A549 (cell line): Measurements from ENCODE around the gene GLYAT. TPM values are rescaled to one million over a fixed set of nuclear protein-coding genes. Genes with fewer than 3 reads are reported as not detected.

Experiments used
- ATAC-seq, 2 experiments: fragments of 200-7000 bp in 1 of 2; fragments of >200 bp in 1 of 2; cut with Nextera tagmentation in 1 of 2; cut with Tn5 transposase in 1 of 2; 3 replicates each; pipeline versions ENCODE4 v1.8.0 to v1.9.1; 2018 to 2020; ENCODE audit warnings: mild to moderate bottlenecking in 1 of 2, moderate library complexity in 1 of 2
- CTCF ChIA-PET: fragments of 300-600 bp; sonication (Branson Sonifier 250); formaldehyde crosslinking; extraction: SDS; loops from one replicate; lab custom pipeline; 2021; ENCODE audit warnings: antibody characterized with exemption, inconsistent platforms; lab: Yijun Ruan, JAX
- POLR2A ChIA-PET: fragments of 350-600 bp; formaldehyde crosslinking; extraction: SDS; loops from one replicate; lab custom pipeline; 2021; ENCODE audit warnings: antibody characterized with exemption, inconsistent platforms; lab: Yijun Ruan, JAX
- DNase-seq, 2 experiments: peaks; one replicate each; pipeline versions ENCODE4 v3.0.0 to v3.0.0-alpha.2; 2011 to 2016; ENCODE audit warnings: low read depth in 1 of 2, low spot score in 1 of 2
- FAIRE-seq: peaks from 2 replicates; lab custom pipeline; 2011; peaks lifted over from hg19 to GRCh38; lab: Jason Lieb, UNC
- H3K27ac ChIP-seq, 2 experiments: fragments of >200 bp; sonication (Bioruptor Twin); formaldehyde crosslinking; 3 replicates each; pipeline ENCODE4 v1.5.1; 2016 to 2017
- H3K4me1 ChIP-seq: fragments of >200 bp; sonication (Bioruptor Twin); formaldehyde crosslinking; 3 replicates; pipeline ENCODE4 v1.6.1; 2016
- H3K4me2 ChIP-seq: fragments of >200 bp; sonication (Bioruptor Twin); formaldehyde crosslinking; 3 replicates; pipeline ENCODE4 v1.6.1; 2016
- H3K4me3 ChIP-seq: fragments of >200 bp; sonication (Bioruptor Twin); formaldehyde crosslinking; 3 replicates; pipeline ENCODE4 v1.5.1; 2016
- H3K9me3 ChIP-seq: fragments of >200 bp; sonication (Bioruptor Twin); formaldehyde crosslinking; 3 replicates; pipeline ENCODE4 v1.6.1; 2016
- CBX2 ChIP-seq: fragments of 200-600 bp; sonication (generic); IDR thresholded peaks from 2 replicates; pipeline ENCODE4 v1.6.1; 2016; ENCODE audit warnings: low read depth, mild to moderate bottlenecking, borderline replicate concordance
- EHMT2 ChIP-seq: fragments of 200-600 bp; sonication (generic); IDR thresholded peaks from 2 replicates; pipeline ENCODE4 v1.6.1; 2016; ENCODE audit warnings: antibody characterized with exemption, low read depth, mild to moderate bottlenecking, moderate library complexity
- EP300 ChIP-seq, 2 experiments: fragments of >200 bp; sonication (Bioruptor Twin); formaldehyde crosslinking; IDR thresholded peaks; 2 replicates in 1 of 2; 3 replicates in 1 of 2; pipeline ENCODE4 v1.6.1; 2016 to 2017
- ESRRA ChIP-seq: fragments of 150-350 bp; IDR thresholded peaks from 2 replicates; pipeline ENCODE4 v1.6.1; 2014; ENCODE audit warnings: mild to moderate bottlenecking, low read length, borderline replicate concordance
- FOSB ChIP-seq: fragments of 250-450 bp; sonication (Bioruptor Pico); IDR thresholded peaks from 2 replicates; pipeline ENCODE4 v1.5.0; 2020; ENCODE audit warnings: mild to moderate bottlenecking, moderate library complexity
- FOSL2 ChIP-seq, 2 experiments: fragments of 450-650 bp in 1 of 2; fragments of >200 bp in 1 of 2; sonication (Bioruptor Twin) in 1 of 2; formaldehyde crosslinking; IDR thresholded peaks; 2 replicates each; pipeline versions ENCODE4 v1.5.0 to v1.6.1; 2016 to 2020; ENCODE audit warnings: mild to moderate bottlenecking in 1 of 2, moderate library complexity in 1 of 2
- GATA3 ChIP-seq: IDR thresholded peaks from 2 replicates; pipeline ENCODE4 v1.6.1; 2012; ENCODE audit warnings: borderline replicate concordance
- HEYL ChIP-seq: fragments of 250-450 bp; sonication (Bioruptor Pico); IDR thresholded peaks from 2 replicates; pipeline ENCODE4 v1.8.0; 2021; ENCODE audit warnings: mild to moderate bottlenecking, moderate library complexity
- HOXA7 ChIP-seq: fragments of 250-450 bp; sonication (Bioruptor Pico); IDR thresholded peaks from 2 replicates; pipeline ENCODE4 v1.5.0; 2020; ENCODE audit warnings: mild to moderate bottlenecking, moderate library complexity
- HOXB5 ChIP-seq: fragments of 250-450 bp; sonication (Bioruptor Pico); IDR thresholded peaks from 2 replicates; pipeline ENCODE4 v1.5.0; 2020; ENCODE audit warnings: mild to moderate bottlenecking, moderate library complexity
- JUNB ChIP-seq: fragments of >200 bp; sonication (Bioruptor Twin); formaldehyde crosslinking; IDR thresholded peaks from 2 replicates; pipeline ENCODE4 v1.6.1; 2016
- KDM1A ChIP-seq: fragments of 200-600 bp; sonication (generic); IDR thresholded peaks from 2 replicates; pipeline ENCODE4 v1.6.1; 2016; ENCODE audit warnings: low read depth, mild to moderate bottlenecking
- MAFK ChIP-seq: fragments of 450-650 bp; IDR thresholded peaks from 2 replicates; pipeline ENCODE4 v1.6.1; 2014; ENCODE audit not compliant: partially characterized antibody
- MYC ChIP-seq: IDR thresholded peaks from 2 replicates; pipeline ENCODE4 v1.6.1; 2012; ENCODE audit warnings: mild to moderate bottlenecking, inconsistent platforms, low read length, improper control_type of control experiment, borderline replicate concordance
- NPAS2 ChIP-seq: fragments of 250-450 bp; sonication (Bioruptor Pico); IDR thresholded peaks from 2 replicates; pipeline ENCODE4 v1.8.0; 2022; ENCODE audit warnings: mild to moderate bottlenecking, moderate library complexity, borderline replicate concordance
- RARB ChIP-seq: fragments of 250-450 bp; sonication (Bioruptor Pico); IDR thresholded peaks from 2 replicates; pipeline ENCODE4 v1.8.0; 2021; ENCODE audit warnings: mild to moderate bottlenecking, moderate library complexity
- RNF2 ChIP-seq: fragments of 200-600 bp; sonication (generic); IDR thresholded peaks from 2 replicates; pipeline ENCODE4 v1.6.1; 2016; ENCODE audit warnings: low read depth, mild to moderate bottlenecking, antibody characterized with exemption, moderate library complexity, borderline replicate concordance
- SMC3 ChIP-seq: fragments of >200 bp; sonication (Bioruptor Twin); formaldehyde crosslinking; IDR thresholded peaks from 3 replicates; pipeline ENCODE4 v1.6.1; 2018; ENCODE audit warnings: inconsistent platforms
- SREBF2 ChIP-seq: fragments of 450-650 bp; IDR thresholded peaks from 2 replicates; pipeline ENCODE4 v1.6.1; 2014; ENCODE audit warnings: mild to moderate bottlenecking, moderate library complexity
- TFCP2L1 ChIP-seq: fragments of 250-450 bp; sonication (Bioruptor Pico); IDR thresholded peaks from 2 replicates; pipeline ENCODE4 v1.5.0; 2021; ENCODE audit warnings: mild to moderate bottlenecking
- TP53 ChIP-seq: fragments of 250-450 bp; sonication (Bioruptor Pico); IDR thresholded peaks from 2 replicates; pipeline ENCODE4 v1.5.0; 2021; ENCODE audit warnings: mild to moderate bottlenecking, moderate library complexity
- ZFP36 ChIP-seq: fragments of 450-650 bp; IDR thresholded peaks from 2 replicates; pipeline ENCODE4 v1.6.1; 2014; ENCODE audit warnings: borderline replicate concordance; ENCODE audit not compliant: partially characterized antibody
- ZNF302 ChIP-seq: fragments of 250-450 bp; sonication (Bioruptor Pico); IDR thresholded peaks from 2 replicates; pipeline ENCODE4 v1.9.0; 2021; ENCODE audit warnings: inconsistent platforms, mild to moderate bottlenecking, moderate library complexity
- WGBS: methylation state at CpG from one replicate; pipeline ENCODE4 v1.1.6; 2017; ENCODE audit errors: missing lambda C conversion rate; 5-methylcytosine and 5-hydroxymethylcytosine counted together
- polyA plus RNA-seq, 4 experiments: library from polyadenylated mRNA; depleted of rRNA in 3 of 4; stranded (reverse); fragments of >200 nt; fragmentation: RNase III in 1 of 4; extraction: RNeasy Plus Mini Kit Qiagen cat#74134 plus additional on column Dnase treatment in 1 of 4; gene quantifications; 2 replicates in 3 of 4; 3 replicates in 1 of 4; pipeline ENCODE4 v1.2.3, GENCODE V29; 2011 to 2017
- TF ChIP-seq, protein P1 (sequence below): fragments of 450-650 bp; IDR thresholded peaks from 2 replicates; pipeline ENCODE4 v1.6.1; 2014; ENCODE audit warnings: antibody characterized with exemption

The GLYAT gene
- polyA plus RNA-seq, 2 of the 4 experiments (the other 2 are of a cell fraction): not detected

DNA sequence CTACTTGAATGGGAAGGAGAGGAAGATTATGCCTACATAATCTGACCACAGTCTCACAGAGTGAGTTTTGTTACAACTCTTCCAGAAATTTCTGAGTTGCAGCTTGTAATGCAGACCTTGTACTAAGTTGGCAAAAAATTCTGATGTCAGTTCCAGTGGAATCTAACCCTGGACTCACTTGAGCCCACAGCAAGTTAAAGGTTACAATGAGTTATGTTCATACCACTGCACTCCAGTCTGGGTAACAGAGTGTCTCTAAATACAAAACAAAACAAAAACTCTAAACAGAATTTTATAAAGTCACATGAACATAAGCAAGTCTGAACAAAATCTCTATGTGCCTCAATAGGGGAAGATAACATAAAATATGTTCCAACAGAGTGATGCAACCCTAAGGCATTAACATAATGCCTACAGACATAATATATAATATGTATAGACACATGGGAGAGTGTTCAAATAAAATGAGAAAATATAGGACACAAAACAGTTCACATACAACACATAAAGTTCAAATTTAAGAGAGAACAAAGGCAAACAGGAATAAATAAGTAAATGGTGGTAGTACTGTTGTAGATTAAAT is 1.1 kb downstream of the GLYAT start (continued):
- no peak for TF ChIP-seq HOXA7 (CRISPR knock-in tag)
- TF ChIP-seq EHMT2: no peak
- no peak for TF ChIP-seq ZNF302 (CRISPR knock-in tag)
- TF ChIP-seq ZFP36: no peak
- no peak for TF ChIP-seq CBX2
- TF ChIP-seq FOSL2 (IDR thresholded peaks at IDR 0.05): no peak
- TF ChIP-seq FOSL2 (CRISPR knock-in tag; IDR thresholded peaks at IDR 0.05): no peak
- no peak for TF ChIP-seq SREBF2
- TF ChIP-seq, all 56 proteins: peak for 0

DNA sequence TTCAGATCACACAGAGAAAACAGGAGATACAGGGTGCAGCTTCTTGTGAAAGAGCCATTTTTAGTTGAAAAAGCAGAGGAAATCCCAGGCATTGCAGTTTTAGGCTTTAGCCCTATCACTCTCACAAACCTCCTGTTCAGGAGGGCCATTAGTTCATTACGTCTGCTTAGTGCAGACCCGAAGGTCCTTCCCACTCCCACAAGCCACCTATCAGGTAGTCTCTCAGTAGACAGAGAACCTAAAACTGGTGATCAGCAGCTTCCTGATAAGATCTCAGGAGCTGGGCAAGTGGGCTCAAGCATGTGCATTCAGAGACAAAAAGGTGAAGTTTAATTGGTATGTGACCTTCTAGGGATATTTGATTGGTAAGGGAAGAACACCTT is 4.3 kb downstream of the GLYAT start:
- 13% methylated on average over 2 of the region's 2 CpGs for WGBS
- Histone ChIP-seq H3K4me3 (no peak overlapping the region), H3K9me3 (no peaks in the 10 kb centered on the region), H3K4me2 (no peak overlapping the region), H3K4me1 (no peaks in the 10 kb centered on the region), H3K27ac (no peak overlapping the region)
- ATAC-seq: no peak
- TF ChIP-seq EHMT2 (no peak), JUNB (no peak), HEYL (CRISPR knock-in tag) (no peak), RNF2 (no peak), MAFK (no peak)
- DNase-seq: no peak
- ChIA-PET CTCF (no interaction called here), POLR2A (no interaction called here)
- no peak for FAIRE-seq

DNA sequence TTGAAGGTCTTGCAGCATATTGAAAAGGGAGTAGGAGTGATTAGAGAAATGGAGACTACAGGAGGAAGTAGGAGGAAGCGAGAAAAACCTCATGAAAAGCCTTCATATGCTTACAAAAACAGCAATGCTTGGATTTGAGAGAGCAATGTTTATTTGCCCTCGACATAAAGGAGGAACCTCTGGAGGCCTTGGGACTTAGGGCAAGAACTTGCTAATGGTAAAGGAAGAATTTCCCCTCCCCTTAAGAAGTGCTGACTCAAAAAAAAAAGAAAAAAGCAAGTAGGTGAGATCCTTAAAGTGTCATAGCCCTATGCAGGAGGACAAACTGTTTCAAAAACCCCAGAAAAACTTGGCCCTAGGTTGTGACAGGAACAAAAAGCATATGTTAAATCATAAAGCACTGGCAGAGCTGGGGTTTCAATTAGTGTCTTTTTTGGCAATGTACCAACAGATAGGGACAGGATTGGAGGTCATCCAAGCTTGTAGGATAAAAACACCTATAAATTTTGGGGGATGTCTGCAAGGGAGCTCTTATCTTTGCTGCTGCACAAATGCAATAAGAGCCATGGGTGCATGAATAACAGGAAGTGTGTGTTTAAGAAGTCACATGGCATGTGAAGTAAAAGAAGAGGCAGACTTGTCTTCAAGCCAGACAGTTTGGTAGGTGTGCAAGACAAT is 4.9 kb downstream of the GLYAT start:
- Histone ChIP-seq H3K4me2 (no peak overlapping the region), H3K4me1 (no peaks in the 10 kb centered on the region), H3K9me3 (no peaks in the 10 kb centered on the region), H3K4me3 (no peak overlapping the region), H3K27ac (no peak overlapping the region)
- WGBS: 3% methylated on average over 2 of the region's 2 CpGs
- DNase-seq: no peak
- no peak for ATAC-seq
- POLR2A ChIA-PET: no interaction called here
- CTCF ChIA-PET: no interaction called here
- FAIRE-seq: no peak
- TF ChIP-seq SMC3 (no peak), JUNB (no peak), RARB (CRISPR knock-in tag) (no peak), ESRRA (no peak), CBX2 (no peak), TP53 (CRISPR knock-in tag) (no peak), HOXB5 (CRISPR knock-in tag) (no peak), NPAS2 (CRISPR knock-in tag) (no peak), KDM1A (no peak), MYC (no peak), FOSB (CRISPR knock-in tag) (no peak), RNF2 (no peak), FOSL2 (IDR thresholded peaks at IDR 0.05) (no peak), FOSL2 (CRISPR knock-in tag; IDR thresholded peaks at IDR 0.05) (no peak), GATA3 (no peak), EP300 (IDR thresholded peaks at IDR 0.05) (no peak), SREBF2 (no peak), TFCP2L1 (no peak)
- TF ChIP-seq, protein P1, sequence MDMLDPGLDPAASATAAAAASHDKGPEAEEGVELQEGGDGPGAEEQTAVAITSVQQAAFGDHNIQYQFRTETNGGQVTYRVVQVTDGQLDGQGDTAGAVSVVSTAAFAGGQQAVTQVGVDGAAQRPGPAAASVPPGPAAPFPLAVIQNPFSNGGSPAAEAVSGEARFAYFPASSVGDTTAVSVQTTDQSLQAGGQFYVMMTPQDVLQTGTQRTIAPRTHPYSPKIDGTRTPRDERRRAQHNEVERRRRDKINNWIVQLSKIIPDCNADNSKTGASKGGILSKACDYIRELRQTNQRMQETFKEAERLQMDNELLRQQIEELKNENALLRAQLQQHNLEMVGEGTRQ: no peak
